Neural cell (in vitro differentiated cells): ENCODE measurements around the gene POU2F2.

Experiments used
- EP300 ChIP-seq: fragments of 450-650 bp; conservative IDR thresholded peaks from 2 replicates; pipeline ENCODE4 v1.6.1; 2014; ENCODE audit warnings: antibody characterized with exemption, mild to moderate bottlenecking, moderate library complexity; ENCODE audit not compliant: poor library complexity, severe bottlenecking
- MXI1 ChIP-seq: fragments of 450-650 bp; conservative IDR thresholded peaks from 2 replicates; pipeline ENCODE4 v1.6.1; 2014; ENCODE audit warnings: antibody characterized with exemption, mild to moderate bottlenecking; ENCODE audit not compliant: poor library complexity, severe bottlenecking
- POLR2AphosphoS5 ChIP-seq: IDR thresholded peaks from 2 replicates; pipeline ENCODE4 v1.6.1; 2012
- TF ChIP-seq, protein P1 (sequence below): fragments of 450-650 bp; IDR thresholded peaks from 2 replicates; pipeline ENCODE4 v1.5.1; 2014; ENCODE audit warnings: antibody characterized with exemption, mild to moderate bottlenecking, moderate library complexity; ENCODE audit not compliant: poor library complexity, severe bottlenecking

GRCh38 chr19:42071247-42071646 lies 61.0 kb downstream of the POU2F2 start:
- no peak for TF ChIP-seq POLR2AphosphoS5
- no peak for TF ChIP-seq EP300
- TF ChIP-seq, protein P1, sequence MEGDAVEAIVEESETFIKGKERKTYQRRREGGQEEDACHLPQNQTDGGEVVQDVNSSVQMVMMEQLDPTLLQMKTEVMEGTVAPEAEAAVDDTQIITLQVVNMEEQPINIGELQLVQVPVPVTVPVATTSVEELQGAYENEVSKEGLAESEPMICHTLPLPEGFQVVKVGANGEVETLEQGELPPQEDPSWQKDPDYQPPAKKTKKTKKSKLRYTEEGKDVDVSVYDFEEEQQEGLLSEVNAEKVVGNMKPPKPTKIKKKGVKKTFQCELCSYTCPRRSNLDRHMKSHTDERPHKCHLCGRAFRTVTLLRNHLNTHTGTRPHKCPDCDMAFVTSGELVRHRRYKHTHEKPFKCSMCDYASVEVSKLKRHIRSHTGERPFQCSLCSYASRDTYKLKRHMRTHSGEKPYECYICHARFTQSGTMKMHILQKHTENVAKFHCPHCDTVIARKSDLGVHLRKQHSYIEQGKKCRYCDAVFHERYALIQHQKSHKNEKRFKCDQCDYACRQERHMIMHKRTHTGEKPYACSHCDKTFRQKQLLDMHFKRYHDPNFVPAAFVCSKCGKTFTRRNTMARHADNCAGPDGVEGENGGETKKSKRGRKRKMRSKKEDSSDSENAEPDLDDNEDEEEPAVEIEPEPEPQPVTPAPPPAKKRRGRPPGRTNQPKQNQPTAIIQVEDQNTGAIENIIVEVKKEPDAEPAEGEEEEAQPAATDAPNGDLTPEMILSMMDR, result no peak
- TF ChIP-seq MXI1, result no peak
